ENCODE results near the gene KAZN. TPM values are rescaled to one million over a fixed set of nuclear protein-coding genes. Genes with fewer than 3 reads are reported as not detected.

The KAZN gene
- total RNA-seq, 1 donor from 2014 or later = 2.8 TPM

- no peak overlapping the region for H3K4me3 ChIP-seq (ENCODE audit: low read depth, low read length)
- H3K27me3 ChIP-seq (ENCODE audit: control insufficient read depth, insufficient read depth, low read length) = no peaks in the 10 kb centered on the region
- no peak for DNase-seq (ENCODE audit: low read depth)
- no peak for TF ChIP-seq CTCF (IDR thresholded peaks at IDR 0.05; ENCODE audit: insufficient read depth, low read length, poor library complexity, severe bottlenecking)
- H3K36me3 ChIP-seq (ENCODE audit: control insufficient read depth, insufficient read depth, low read length) = no peaks in the 10 kb centered on the region
These were observed 436.2 kb downstream of the KAZN start for GRCh38 chr1:15034656-15035055.

- no peaks in the 10 kb centered on the region for H3K27me3 ChIP-seq (ENCODE audit: control insufficient read depth, insufficient read depth, low read length)
- TF ChIP-seq CTCF (IDR thresholded peaks at IDR 0.05; ENCODE audit: insufficient read depth, low read length, poor library complexity, severe bottlenecking) = no peak
- no peak for DNase-seq (ENCODE audit: low read depth)
- no peaks in the 10 kb centered on the region for H3K36me3 ChIP-seq (ENCODE audit: control insufficient read depth, insufficient read depth, low read length)
- H3K4me3 ChIP-seq (ENCODE audit: low read depth, low read length) = no peak overlapping the region
These were observed 436.8 kb downstream of the KAZN start for GRCh38 chr1:15035236-15035635.

GRCh38 chr1:15036101-15036500 is 437.6 kb downstream of the KAZN start:
- DNase-seq (ENCODE audit: low read depth) = no peak
- no peaks in the 10 kb centered on the region for H3K27me3 ChIP-seq (ENCODE audit: control insufficient read depth, insufficient read depth, low read length)
- no peaks in the 10 kb centered on the region for H3K36me3 ChIP-seq (ENCODE audit: control insufficient read depth, insufficient read depth, low read length)
- no peak overlapping the region for H3K4me3 ChIP-seq (ENCODE audit: low read depth, low read length)
- TF ChIP-seq CTCF (IDR thresholded peaks at IDR 0.05; ENCODE audit: insufficient read depth, low read length, poor library complexity, severe bottlenecking) = no peak

- H3K4me3 ChIP-seq (ENCODE audit: low read depth, low read length) = no peak overlapping the region
- peak; percentile 56 for TF ChIP-seq CTCF (IDR thresholded peaks at IDR 0.05; ENCODE audit: insufficient read depth, low read length, poor library complexity, severe bottlenecking)
- no peaks in the 10 kb centered on the region for H3K36me3 ChIP-seq (ENCODE audit: control insufficient read depth, insufficient read depth, low read length)
- DNase-seq (ENCODE audit: low read depth) = no peak
- no peaks in the 10 kb centered on the region for H3K27me3 ChIP-seq (ENCODE audit: control insufficient read depth, insufficient read depth, low read length)
These were observed 439.9 kb downstream of the KAZN start for GRCh38 chr1:15038232-15039016.

GRCh38 chr1:15039017-15039648 is 440.6 kb downstream of the KAZN start:
- TF ChIP-seq CTCF (IDR thresholded peaks at IDR 0.05; ENCODE audit: insufficient read depth, low read length, poor library complexity, severe bottlenecking) = no peak
- H3K4me3 ChIP-seq (ENCODE audit: low read depth, low read length) = no peak overlapping the region
- H3K27me3 ChIP-seq (ENCODE audit: control insufficient read depth, insufficient read depth, low read length) = no peaks in the 10 kb centered on the region
- DNase-seq (ENCODE audit: low read depth) = no peak
- H3K36me3 ChIP-seq (ENCODE audit: control insufficient read depth, insufficient read depth, low read length) = no peaks in the 10 kb centered on the region

Measured in kidney epithelial cell (primary cell).